NCI-H187 treated with DMSO at 0.1 percent for 48 hours (cell line): ENCODE measurements around the gene KRTAP19-3.
"Not testable (repeated sequence)": the region's sequence is repeated elsewhere in the genome, so short reads cannot be mapped to it uniquely, and the experiment has no call there.

Experiments
- DNase-seq: peaks from one replicate; lab custom pipeline; 2025; lab: John Stamatoyannopoulos, UW

KRTAP19-3 gene

GRCh38 chr21:30491963-30492428, at the start of gene KRTAP19-3:
Gene KRTAP19-3 (minus strand): TSS chr21:30492013. CDS start chr21:30491957, 56 bp downstream.
- no peak for DNase-seq

GRCh38 chr21:30518876-30519275, 27.1 kb upstream of the KRTAP19-3 start:
- DNase-seq, result no peak

DNA sequence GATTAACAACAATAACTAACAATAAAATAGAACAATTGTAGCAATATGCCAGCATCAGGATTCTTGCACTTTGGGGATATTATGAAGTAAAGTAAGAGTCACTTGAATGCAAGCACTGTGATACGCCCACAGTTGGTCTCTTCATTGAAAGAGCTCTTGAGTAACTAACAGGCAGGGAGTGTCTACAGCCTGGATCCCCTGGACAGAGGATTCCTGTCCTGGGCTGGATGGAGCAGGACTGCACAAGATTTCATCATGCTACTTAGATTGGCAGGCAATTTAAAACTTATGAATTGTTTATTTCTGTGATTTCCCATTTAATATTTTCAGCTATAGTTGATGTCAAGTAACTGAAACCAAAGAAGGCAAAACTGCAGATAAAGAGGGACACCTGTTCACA, 23.9 kb upstream of the KRTAP19-3 start:
- DNase-seq, result no peak

DNA sequence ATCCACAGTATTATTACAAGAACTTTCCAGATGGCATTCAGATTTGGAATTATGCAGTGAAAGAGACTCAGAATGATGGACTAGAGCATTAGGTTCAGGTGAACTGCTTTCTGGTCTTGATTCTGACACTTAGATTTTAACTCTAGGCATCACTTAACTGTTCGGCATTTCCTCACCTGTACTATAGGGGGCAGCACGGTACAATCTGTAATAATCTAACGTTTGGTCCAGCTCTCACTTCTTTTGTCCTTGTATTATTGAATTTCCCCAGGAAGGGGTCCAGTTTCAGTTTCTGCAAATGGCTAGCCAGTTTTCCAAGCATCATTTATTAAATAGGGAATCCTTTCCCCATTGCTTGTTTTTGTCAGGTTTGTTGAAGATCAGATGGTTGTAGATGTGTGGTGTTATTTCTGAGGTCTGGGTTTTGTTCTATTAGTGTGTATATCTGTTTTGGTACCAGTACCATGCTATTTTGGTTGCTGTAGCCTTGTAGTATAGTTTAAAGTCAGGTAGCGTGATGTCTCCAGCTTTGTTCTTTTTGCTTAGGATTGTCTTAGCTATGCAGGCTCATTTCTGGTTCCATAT, 13.9 kb upstream of the KRTAP19-3 start:
- not testable (repeated sequence) for DNase-seq

DNA sequence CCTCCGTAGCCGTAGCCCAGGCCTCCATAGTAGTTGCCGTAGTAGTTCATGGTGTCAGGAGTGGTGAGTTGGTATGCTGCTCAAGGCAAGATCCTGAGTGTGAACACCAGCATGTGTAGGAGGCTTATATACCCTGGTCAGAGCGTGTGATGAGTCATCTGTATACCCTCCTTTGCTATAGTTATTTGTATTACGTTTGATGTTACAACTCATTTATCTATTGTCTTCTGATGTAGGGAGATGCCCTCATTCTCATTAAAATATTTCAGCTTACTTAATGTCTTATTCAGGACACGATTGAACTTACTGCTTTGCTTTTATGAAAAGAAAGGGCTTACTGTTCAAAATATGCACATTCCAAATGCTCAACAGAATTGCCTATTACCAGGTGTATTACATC, 10.2 kb upstream of the KRTAP19-3 start, which contains the start of gene KRTAP19-5:
Gene KRTAP19-5, minus strand, starts transcription at position 101 of the 400 bp plus-strand sequence. Its CDS starts 51 bp downstream, at position 50.
- no peak for DNase-seq

GRCh38 chr21:30497065-30497464, 5.3 kb upstream of the KRTAP19-3 start, which contains the start of gene KRTAP19-4:
Gene KRTAP19-4 (minus strand): TSS chr21:30497165. CDS start chr21:30497110, 55 bp downstream.
- DNase-seq, result no peak

DNA sequence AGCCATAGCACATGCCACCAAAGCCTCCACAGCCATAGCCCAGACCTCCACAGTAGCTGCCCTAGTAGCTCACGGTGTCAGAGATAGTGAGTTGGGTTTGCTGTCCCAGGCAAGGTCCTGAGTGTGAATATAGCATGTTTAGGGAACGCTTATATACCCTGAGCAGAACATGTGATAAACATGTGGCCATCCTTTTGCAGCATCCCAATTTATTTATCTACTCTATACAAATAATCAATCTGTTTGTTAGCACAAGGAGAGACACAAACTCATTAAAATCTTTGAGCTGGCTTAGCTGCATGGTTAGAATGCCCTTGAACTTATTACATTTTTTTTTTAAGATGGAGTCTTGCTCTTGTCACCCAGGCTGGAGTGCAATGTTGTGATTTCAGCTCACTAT, 4.5 kb downstream of the KRTAP19-3 start, which contains the start of gene KRTAP19-2:
Gene KRTAP19-2, minus strand, starts transcription at position 101 of the 400 bp plus-strand sequence. Its CDS starts 88 bp downstream, at position 13.
- no peak for DNase-seq

GRCh38 chr21:30486180-30486579, 5.6 kb downstream of the KRTAP19-3 start:
- DNase-seq, result no peak

GRCh38 chr21:30482130-30482529, 9.7 kb downstream of the KRTAP19-3 start:
- no peak for DNase-seq

GRCh38 chr21:30480145-30480544, 11.7 kb downstream of the KRTAP19-3 start, which contains the start of gene KRTAP19-1:
Gene KRTAP19-1 (minus strand): TSS chr21:30480367. CDS start chr21:30480317, 50 bp downstream.
- no peak for DNase-seq

GRCh38 chr21:30479259-30479658, 12.6 kb downstream of the KRTAP19-3 start:
- no peak for DNase-seq

DNA sequence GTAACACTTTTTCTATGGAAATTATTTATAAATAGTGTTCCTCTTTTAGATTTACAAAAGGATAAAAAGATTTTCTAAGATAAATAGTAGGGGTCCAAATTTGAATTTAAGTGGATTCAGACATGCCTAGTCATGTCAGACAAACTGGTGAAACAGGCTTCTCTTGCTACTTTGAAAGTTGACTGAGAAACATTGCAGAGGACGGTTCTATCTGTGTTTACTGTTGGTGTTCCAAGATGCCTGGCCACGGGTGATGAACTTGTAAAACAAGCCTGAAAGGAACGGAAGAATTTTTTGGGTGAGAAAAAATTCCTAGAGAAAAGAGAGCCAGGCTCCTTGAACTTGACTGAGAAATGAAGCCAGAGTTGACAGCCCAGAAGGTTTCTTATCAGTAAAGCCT, 13.8 kb downstream of the KRTAP19-3 start:
- no peak for DNase-seq

- DNase-seq, result no peak
Measured at GRCh38 chr21:30468900-30469714, 22.7 kb downstream of the KRTAP19-3 start.

DNA sequence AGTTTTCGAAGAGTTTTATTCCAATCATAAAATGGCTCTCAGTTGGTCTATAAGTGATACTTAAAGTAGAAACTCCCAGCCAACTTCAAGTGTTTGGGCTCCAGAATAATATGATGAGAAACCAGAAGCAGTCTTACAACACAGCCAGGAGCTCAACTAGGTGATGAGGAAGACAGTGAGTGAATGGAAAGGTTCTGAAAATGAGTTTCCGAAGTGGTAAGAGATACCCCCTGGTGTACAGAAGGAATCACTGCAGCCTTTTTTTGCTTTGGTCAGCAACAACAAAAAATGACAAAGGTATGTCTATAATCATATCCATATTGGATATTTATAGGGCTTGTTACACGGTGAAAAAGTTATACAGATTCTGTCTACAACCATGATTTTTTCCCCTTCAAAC, 28.1 kb downstream of the KRTAP19-3 start:
- DNase-seq, result no peak

- DNase-seq, result no peak
Measured at GRCh38 chr21:30448514-30448913, 43.3 kb downstream of the KRTAP19-3 start.

- DNase-seq, result no peak
Measured at GRCh38 chr21:30447056-30447455, 44.8 kb downstream of the KRTAP19-3 start.

- DNase-seq, result no peak
Measured at GRCh38 chr21:30444204-30444603, 47.6 kb downstream of the KRTAP19-3 start.

- no peak for DNase-seq
Measured at GRCh38 chr21:30443226-30443625, 48.6 kb downstream of the KRTAP19-3 start.
